WTC11 (cell line): ENCODE data around the gene RASSF4.

Source experiments
- CBFB ChIP-seq: sonication (generic); formaldehyde crosslinking; IDR thresholded peaks from 2 replicates; pipeline ENCODE4 v1.8.1; 2022; ENCODE audit warnings: mild to moderate bottlenecking, low read depth, missing genetic modification reagents
- ZNF232 ChIP-seq: sonication (generic); formaldehyde crosslinking; IDR thresholded peaks from 2 replicates; pipeline ENCODE4 v1.8.0; 2022; ENCODE audit warnings: mild to moderate bottlenecking, missing genetic modification reagents
- TF ChIP-seq, protein P1 (sequence below): sonication (generic); formaldehyde crosslinking; IDR thresholded peaks from 2 replicates; pipeline ENCODE4 v1.8.0; 2023; ENCODE audit warnings: mild to moderate bottlenecking, missing genetic modification reagents
- TF ChIP-seq, protein P2 (sequence below): sonication (generic); formaldehyde crosslinking; IDR thresholded peaks from 2 replicates; pipeline ENCODE4 v1.8.1; 2023; ENCODE audit warnings: mild to moderate bottlenecking, missing genetic modification reagents, moderate library complexity
- TF ChIP-seq, protein P3 (sequence below): sonication (generic); formaldehyde crosslinking; conservative IDR thresholded peaks from 2 replicates; pipeline ENCODE4 v1.8.1; 2023; ENCODE audit warnings: mild to moderate bottlenecking, low read depth, missing genetic modification reagents, moderate library complexity
- TF ChIP-seq, protein P4 (sequence below): fragments of 200-600 bp; IDR thresholded peaks from 2 replicates; pipeline ENCODE4 v1.8.0; 2022; ENCODE audit warnings: antibody characterized with exemption

DNA sequence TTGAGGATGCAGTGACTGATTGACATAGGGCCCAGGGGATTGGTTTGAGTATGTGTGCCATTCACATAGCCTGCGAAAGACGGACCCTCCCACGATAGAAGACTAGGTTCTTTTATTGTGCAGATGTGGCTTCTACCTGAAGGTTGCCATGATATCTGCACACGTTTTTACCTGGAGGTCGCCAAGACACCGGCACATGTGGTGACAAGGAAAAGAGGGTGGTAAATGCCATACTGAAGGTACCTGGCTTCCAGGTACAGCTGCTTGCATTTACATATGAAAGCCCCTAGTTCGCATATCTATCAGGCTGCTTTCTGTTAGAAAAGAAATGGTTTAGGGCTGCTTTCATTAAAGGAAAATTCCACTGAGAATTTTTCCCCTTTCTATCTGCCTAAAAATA lies 84.7 kb downstream of the RASSF4 start:
- no peak for TF ChIP-seq ZNF232 (CRISPR knock-in tag)
- TF ChIP-seq, protein P1, sequence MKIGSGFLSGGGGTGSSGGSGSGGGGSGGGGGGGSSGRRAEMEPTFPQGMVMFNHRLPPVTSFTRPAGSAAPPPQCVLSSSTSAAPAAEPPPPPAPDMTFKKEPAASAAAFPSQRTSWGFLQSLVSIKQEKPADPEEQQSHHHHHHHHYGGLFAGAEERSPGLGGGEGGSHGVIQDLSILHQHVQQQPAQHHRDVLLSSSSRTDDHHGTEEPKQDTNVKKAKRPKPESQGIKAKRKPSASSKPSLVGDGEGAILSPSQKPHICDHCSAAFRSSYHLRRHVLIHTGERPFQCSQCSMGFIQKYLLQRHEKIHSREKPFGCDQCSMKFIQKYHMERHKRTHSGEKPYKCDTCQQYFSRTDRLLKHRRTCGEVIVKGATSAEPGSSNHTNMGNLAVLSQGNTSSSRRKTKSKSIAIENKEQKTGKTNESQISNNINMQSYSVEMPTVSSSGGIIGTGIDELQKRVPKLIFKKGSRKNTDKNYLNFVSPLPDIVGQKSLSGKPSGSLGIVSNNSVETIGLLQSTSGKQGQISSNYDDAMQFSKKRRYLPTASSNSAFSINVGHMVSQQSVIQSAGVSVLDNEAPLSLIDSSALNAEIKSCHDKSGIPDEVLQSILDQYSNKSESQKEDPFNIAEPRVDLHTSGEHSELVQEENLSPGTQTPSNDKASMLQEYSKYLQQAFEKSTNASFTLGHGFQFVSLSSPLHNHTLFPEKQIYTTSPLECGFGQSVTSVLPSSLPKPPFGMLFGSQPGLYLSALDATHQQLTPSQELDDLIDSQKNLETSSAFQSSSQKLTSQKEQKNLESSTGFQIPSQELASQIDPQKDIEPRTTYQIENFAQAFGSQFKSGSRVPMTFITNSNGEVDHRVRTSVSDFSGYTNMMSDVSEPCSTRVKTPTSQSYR (CRISPR knock-in tag): no peak
- TF ChIP-seq, protein P2, sequence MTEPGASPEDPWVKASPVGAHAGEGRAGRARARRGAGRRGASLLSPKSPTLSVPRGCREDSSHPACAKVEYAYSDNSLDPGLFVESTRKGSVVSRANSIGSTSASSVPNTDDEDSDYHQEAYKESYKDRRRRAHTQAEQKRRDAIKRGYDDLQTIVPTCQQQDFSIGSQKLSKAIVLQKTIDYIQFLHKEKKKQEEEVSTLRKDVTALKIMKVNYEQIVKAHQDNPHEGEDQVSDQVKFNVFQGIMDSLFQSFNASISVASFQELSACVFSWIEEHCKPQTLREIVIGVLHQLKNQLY (CRISPR knock-in tag): no peak
- TF ChIP-seq, protein P3, sequence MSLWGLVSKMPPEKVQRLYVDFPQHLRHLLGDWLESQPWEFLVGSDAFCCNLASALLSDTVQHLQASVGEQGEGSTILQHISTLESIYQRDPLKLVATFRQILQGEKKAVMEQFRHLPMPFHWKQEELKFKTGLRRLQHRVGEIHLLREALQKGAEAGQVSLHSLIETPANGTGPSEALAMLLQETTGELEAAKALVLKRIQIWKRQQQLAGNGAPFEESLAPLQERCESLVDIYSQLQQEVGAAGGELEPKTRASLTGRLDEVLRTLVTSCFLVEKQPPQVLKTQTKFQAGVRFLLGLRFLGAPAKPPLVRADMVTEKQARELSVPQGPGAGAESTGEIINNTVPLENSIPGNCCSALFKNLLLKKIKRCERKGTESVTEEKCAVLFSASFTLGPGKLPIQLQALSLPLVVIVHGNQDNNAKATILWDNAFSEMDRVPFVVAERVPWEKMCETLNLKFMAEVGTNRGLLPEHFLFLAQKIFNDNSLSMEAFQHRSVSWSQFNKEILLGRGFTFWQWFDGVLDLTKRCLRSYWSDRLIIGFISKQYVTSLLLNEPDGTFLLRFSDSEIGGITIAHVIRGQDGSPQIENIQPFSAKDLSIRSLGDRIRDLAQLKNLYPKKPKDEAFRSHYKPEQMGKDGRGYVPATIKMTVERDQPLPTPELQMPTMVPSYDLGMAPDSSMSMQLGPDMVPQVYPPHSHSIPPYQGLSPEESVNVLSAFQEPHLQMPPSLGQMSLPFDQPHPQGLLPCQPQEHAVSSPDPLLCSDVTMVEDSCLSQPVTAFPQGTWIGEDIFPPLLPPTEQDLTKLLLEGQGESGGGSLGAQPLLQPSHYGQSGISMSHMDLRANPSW (CRISPR knock-in tag): no peak
- TF ChIP-seq CBFB (CRISPR knock-in tag): no peak
- TF ChIP-seq, protein P4, sequence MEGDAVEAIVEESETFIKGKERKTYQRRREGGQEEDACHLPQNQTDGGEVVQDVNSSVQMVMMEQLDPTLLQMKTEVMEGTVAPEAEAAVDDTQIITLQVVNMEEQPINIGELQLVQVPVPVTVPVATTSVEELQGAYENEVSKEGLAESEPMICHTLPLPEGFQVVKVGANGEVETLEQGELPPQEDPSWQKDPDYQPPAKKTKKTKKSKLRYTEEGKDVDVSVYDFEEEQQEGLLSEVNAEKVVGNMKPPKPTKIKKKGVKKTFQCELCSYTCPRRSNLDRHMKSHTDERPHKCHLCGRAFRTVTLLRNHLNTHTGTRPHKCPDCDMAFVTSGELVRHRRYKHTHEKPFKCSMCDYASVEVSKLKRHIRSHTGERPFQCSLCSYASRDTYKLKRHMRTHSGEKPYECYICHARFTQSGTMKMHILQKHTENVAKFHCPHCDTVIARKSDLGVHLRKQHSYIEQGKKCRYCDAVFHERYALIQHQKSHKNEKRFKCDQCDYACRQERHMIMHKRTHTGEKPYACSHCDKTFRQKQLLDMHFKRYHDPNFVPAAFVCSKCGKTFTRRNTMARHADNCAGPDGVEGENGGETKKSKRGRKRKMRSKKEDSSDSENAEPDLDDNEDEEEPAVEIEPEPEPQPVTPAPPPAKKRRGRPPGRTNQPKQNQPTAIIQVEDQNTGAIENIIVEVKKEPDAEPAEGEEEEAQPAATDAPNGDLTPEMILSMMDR: no peak
